HFFc6 (cell line): ENCODE results near the gene ZNF83. TPM values are rescaled to one million over a fixed set of nuclear protein-coding genes. Genes with fewer than 3 reads are reported as not detected.
"Not testable (repeated sequence)": the region's sequence is repeated elsewhere in the genome, so short reads cannot be mapped to it uniquely, and the experiment has no call there.

Experiments
- DNase-seq: peaks from one replicate; pipeline ENCODE4 v3.0.0-alpha.2; 2018
- H3K27ac Mint-ChIP-seq: 2 replicates; pipeline ENCODE4 v1.8.0; 2020; ENCODE audit warnings: mild to moderate bottlenecking, mixed read lengths
- H3K27me3 Mint-ChIP-seq: 2 replicates; pipeline ENCODE4 v1.8.0; 2021; ENCODE audit warnings: mild to moderate bottlenecking, moderate library complexity, mixed read lengths; ENCODE audit not compliant: insufficient read depth
- H3K36me3 Mint-ChIP-seq: 2 replicates; pipeline ENCODE4 v1.8.0; 2021; ENCODE audit warnings: low read depth, mixed read lengths
- H3K4me1 Mint-ChIP-seq: 2 replicates; pipeline ENCODE4 v1.8.0; 2020; ENCODE audit warnings: low read depth, mixed read lengths
- H3K4me3 Mint-ChIP-seq: 2 replicates; pipeline ENCODE4 v1.8.0; 2020; ENCODE audit warnings: mild to moderate bottlenecking, moderate library complexity, mixed read lengths
- H3K9me3 Mint-ChIP-seq: 2 replicates; pipeline ENCODE4 v1.8.0; 2020; ENCODE audit warnings: mild to moderate bottlenecking, mixed read lengths
- CTCF ChIP-seq: fragments of 200-600 bp; sonication (generic); IDR thresholded peaks from 2 replicates; pipeline ENCODE4 v1.5.0; 2021; ENCODE audit warnings: antibody characterized with exemption, mild to moderate bottlenecking
- total RNA-seq, 6 experiments: library from RNA; stranded (reverse); fragmentation: NEBNext Ultra II Directional; extraction: Animal tissue kit (Norgen Biotek cat#: 25700); gene quantifications; 2 replicates in 1 of 6; 3 replicates in 5 of 6; pipeline ENCODE4 v1.2.3, GENCODE V29; 2021

ZNF83 gene
- total RNA-seq, 6 experiments from 2014 or later = 22.8 to 31.1 (median 26.0) TPM

GRCh38 chr19:52640916-52641315 lies 2.8 kb upstream of the ZNF83 start:
- Mint-ChIP-seq H3K27ac (no peak overlapping the region), H3K36me3 (peaks cover 45% of the 10 kb centered on the region), H3K4me3 (no peak overlapping the region), H3K27me3 (peaks cover 3% of the 10 kb centered on the region; the same call in 1 of the 2 replicates), H3K9me3 (peaks cover 10% of the 10 kb centered on the region; the same call in 1 of the 2 replicates), H3K4me1 (peaks cover 41% of the 10 kb centered on the region)
- TF ChIP-seq CTCF = no peak
- no peak for DNase-seq

DNA sequence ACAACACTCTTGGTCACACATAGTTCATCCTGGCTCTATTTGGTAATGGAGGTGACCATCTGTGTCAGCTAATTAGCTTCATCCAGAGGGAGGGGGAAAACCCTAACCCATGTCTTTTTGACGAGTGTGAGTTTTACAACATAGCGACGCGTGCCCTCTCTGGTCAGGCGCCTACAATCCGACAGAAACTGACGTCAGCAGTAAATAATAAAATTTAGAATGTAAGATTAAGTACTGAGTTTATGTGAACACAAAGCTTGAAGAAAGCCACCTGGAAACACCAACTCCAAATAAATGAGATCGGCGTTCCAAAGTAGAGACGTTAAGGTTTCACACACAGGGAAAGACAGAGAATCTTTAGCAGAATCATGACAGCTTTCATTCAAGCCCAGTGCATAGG lies 1.8 kb upstream of the ZNF83 start:
- DNase-seq = no peak
- Mint-ChIP-seq H3K4me3 (no peak overlapping the region; the same call in 1 of the 2 replicates), H3K27me3 (peaks cover 3% of the 10 kb centered on the region; the same call in 1 of the 2 replicates), H3K27ac (no peak overlapping the region), H3K36me3 (peaks cover 45% of the 10 kb centered on the region), H3K9me3 (peaks cover 10% of the 10 kb centered on the region; the same call in 1 of the 2 replicates), H3K4me1 (peaks cover 41% of the 10 kb centered on the region)
- TF ChIP-seq CTCF = no peak

DNA sequence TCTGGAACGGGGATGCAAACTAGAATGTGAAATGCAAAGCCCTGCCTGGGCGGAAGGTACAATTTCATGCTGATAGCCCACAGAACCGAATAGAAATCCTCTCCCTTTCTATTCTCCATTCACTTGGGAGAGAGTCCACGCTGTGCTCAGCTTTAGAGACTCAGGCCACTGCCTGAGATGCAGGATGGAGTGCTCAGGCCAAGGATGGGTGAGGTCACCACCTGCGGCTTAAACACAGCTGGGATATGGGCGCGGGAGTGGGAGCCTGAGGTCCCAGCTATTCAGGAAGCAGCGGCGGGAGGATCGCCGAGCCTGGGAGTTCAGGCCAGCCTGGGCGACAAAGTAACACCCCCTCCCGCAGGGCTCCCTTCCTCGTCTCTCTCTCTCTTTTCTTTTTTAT lies 446 bp upstream of the ZNF83 start:
- TF ChIP-seq CTCF = no peak
- DNase-seq = no peak
- H3K4me3 Mint-ChIP-seq = peak overlapping the region; percentile 97
- peaks cover 10% of the 10 kb centered on the region; the same call in 1 of the 2 replicates for H3K9me3 Mint-ChIP-seq
- peaks cover 5% of the 10 kb centered on the region; the same call in 1 of the 2 replicates for H3K27me3 Mint-ChIP-seq
- peaks cover 41% of the 10 kb centered on the region for H3K4me1 Mint-ChIP-seq
- peaks cover 40% of the 10 kb centered on the region for H3K36me3 Mint-ChIP-seq
- H3K27ac Mint-ChIP-seq = peak overlapping the region; percentile 98

DNA sequence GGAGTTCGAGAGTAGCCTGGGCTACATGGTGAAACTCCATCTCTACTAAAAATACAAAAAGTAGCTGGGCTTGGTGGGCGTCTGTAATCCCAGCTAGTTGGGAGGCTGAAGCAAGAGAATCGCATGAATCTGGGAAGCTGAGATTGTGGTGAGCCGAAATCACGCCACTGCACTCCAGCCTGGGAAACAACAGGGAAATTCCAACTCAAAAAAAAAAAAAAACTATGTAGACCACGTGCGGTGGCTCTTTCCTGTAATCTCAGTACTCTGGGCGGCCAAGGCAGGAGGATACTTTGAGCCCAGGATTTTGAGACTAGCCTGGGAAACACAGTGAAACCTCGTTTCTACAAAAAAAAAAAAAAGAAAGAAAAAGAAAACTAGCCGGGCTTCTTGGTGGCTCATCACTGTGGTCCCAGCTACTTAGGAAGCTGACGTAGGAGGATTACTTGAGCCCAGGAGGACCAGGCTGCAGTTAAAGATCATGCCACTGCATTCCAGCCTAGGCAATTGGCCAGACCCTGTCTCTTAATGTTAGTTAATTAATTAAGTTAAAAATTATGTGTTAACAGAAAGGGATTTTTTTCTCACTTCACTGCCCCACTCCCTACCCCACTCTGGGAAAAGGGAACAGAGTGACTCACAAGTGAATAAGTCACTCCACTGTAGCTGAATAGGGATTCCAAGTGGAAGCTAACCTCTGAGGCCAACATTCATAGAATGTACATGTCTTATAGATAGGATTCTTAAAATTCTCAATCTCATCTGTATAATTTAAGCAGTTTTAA lies 2.2 kb downstream of the ZNF83 start:
- no peak for TF ChIP-seq CTCF
- H3K4me3 Mint-ChIP-seq = 0 out of 2 replicates have a peak overlapping the region, but pooled peaks have one; percentile 5
- peaks cover 52% of the 10 kb centered on the region for H3K36me3 Mint-ChIP-seq
- H3K27me3 Mint-ChIP-seq = peaks cover 5% of the 10 kb centered on the region
- H3K9me3 Mint-ChIP-seq = 0 out of 2 replicates have a peak, but pooled peaks cover 3% of the 10 kb centered on the region
- H3K27ac Mint-ChIP-seq = no peak overlapping the region
- peaks cover 40% of the 10 kb centered on the region for H3K4me1 Mint-ChIP-seq
- DNase-seq = no peak

- H3K4me1 Mint-ChIP-seq, H3K27me3 Mint-ChIP-seq, H3K4me3 Mint-ChIP-seq, H3K27ac Mint-ChIP-seq, DNase-seq, H3K9me3 Mint-ChIP-seq: not testable (repeated sequence)
- peaks cover 45% of the 10 kb centered on the region for H3K36me3 Mint-ChIP-seq
These were observed 10.7 kb downstream of the ZNF83 start for GRCh38 chr19:52627441-52627840.

DNA sequence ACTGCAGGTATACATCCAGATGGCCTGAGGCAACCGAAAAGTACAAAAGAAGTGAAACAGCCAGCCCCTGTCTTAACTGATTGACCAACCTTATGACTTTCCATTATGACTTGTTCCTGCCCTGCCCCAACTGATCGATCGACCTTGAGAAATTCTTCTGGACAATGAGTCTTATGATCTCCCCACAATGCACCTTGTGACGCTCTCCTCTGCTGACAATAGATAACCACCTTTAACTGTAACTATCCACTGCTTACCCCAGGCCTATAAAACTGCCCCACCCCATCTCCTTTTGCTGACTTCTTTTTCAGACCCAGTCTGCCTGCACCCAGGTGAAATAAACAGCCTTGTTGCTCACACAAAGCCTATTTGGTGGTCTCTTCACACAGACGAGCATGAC lies 11.2 kb downstream of the ZNF83 start:
- no peak overlapping the region for H3K27ac Mint-ChIP-seq
- peaks cover 48% of the 10 kb centered on the region for H3K36me3 Mint-ChIP-seq
- peaks cover 5% of the 10 kb centered on the region for H3K9me3 Mint-ChIP-seq
- DNase-seq = no peak
- no peak overlapping the region for H3K4me3 Mint-ChIP-seq
- TF ChIP-seq CTCF = no peak
- H3K27me3 Mint-ChIP-seq = peaks cover 4% of the 10 kb centered on the region; the same call in 1 of the 2 replicates
- H3K4me1 Mint-ChIP-seq = no peaks in the 10 kb centered on the region
